Trophoblast cell (in vitro differentiated cells and primary cell): ENCODE measurements around the gene DENND1A.

Source experiments
- DNase-seq, 2 donors: peaks; one replicate each; pipeline ENCODE4 v3.0.0-alpha.2; 2016
- H2AFZ ChIP-seq: 2 replicates; pipeline ENCODE4 v1.6.1; 2013; ENCODE audit warnings: low read length, moderate library complexity, mild to moderate bottlenecking; ENCODE audit not compliant: insufficient read depth, poor library complexity
- H2AK5ac ChIP-seq: 2 replicates; pipeline ENCODE4 v1.6.1; 2013; ENCODE audit warnings: mild to moderate bottlenecking, low read length
- H2BK120ac ChIP-seq: 2 replicates; pipeline ENCODE4 v1.6.1; 2013; ENCODE audit warnings: low read length, mild to moderate bottlenecking, moderate library complexity; ENCODE audit not compliant: insufficient read depth, poor library complexity
- H2BK12ac ChIP-seq: 2 replicates; pipeline ENCODE4 v1.6.1; 2013; ENCODE audit warnings: mild to moderate bottlenecking, low read length, moderate library complexity
- H2BK5ac ChIP-seq: 2 replicates; pipeline ENCODE4 v1.6.1; 2013; ENCODE audit warnings: low read length, low read depth, moderate library complexity, mild to moderate bottlenecking; ENCODE audit not compliant: poor library complexity
- H3K14ac ChIP-seq: 2 replicates; pipeline ENCODE4 v1.6.1; 2013; ENCODE audit warnings: mild to moderate bottlenecking, low read length
- H3K18ac ChIP-seq: 2 replicates; pipeline ENCODE4 v1.6.1; 2013; ENCODE audit warnings: mild to moderate bottlenecking, low read length
- H3K23ac ChIP-seq: 2 replicates; pipeline ENCODE4 v1.6.1; 2013; ENCODE audit warnings: low read length
- H3K27ac ChIP-seq: 2 replicates; pipeline ENCODE4 v1.5.1; 2013; ENCODE audit warnings: low read depth, mild to moderate bottlenecking, inconsistent platforms, low read length, moderate library complexity
- H3K27me3 ChIP-seq: 2 replicates; pipeline ENCODE4 v1.6.1; 2013; ENCODE audit warnings: inconsistent platforms, mild to moderate bottlenecking, low read length, moderate library complexity; ENCODE audit not compliant: insufficient read depth
- H3K36me3 ChIP-seq, 2 experiments: 1 replicate in 1 of 2; 2 replicates in 1 of 2; pipeline ENCODE4 v1.6.1; 2013; ENCODE audit warnings: low read length in 2 of 2, mild to moderate bottlenecking in 2 of 2, moderate library complexity in 1 of 2; ENCODE audit not compliant: insufficient read depth in 2 of 2, control insufficient read depth in 1 of 2
- H3K4ac ChIP-seq: 2 replicates; pipeline ENCODE4 v1.6.1; 2013; ENCODE audit warnings: low read depth, mild to moderate bottlenecking, low read length, moderate library complexity
- H3K4me1 ChIP-seq, 2 experiments: 1 replicate in 1 of 2; 2 replicates in 1 of 2; pipeline ENCODE4 v1.6.1; 2013; ENCODE audit warnings: low read length in 2 of 2, mild to moderate bottlenecking in 2 of 2, moderate library complexity in 1 of 2; ENCODE audit not compliant: insufficient read depth in 2 of 2, control insufficient read depth in 1 of 2
- H3K4me2 ChIP-seq: 2 replicates; pipeline ENCODE4 v1.6.1; 2013; ENCODE audit warnings: inconsistent platforms, mild to moderate bottlenecking, low read length, moderate library complexity
- H3K4me3 ChIP-seq: 2 replicates; pipeline ENCODE4 v1.5.1; 2013; ENCODE audit warnings: mild to moderate bottlenecking, low read depth, low read length, inconsistent platforms
- H3K79me1 ChIP-seq: one replicate; pipeline ENCODE4 v1.6.1; 2013; ENCODE audit warnings: low read length
- H3K79me2 ChIP-seq: 2 replicates; pipeline ENCODE4 v1.6.1; 2013; ENCODE audit warnings: low read length, mild to moderate bottlenecking; ENCODE audit not compliant: control insufficient read depth, insufficient read depth, poor library complexity
- H3K9ac ChIP-seq: 2 replicates; pipeline ENCODE4 v1.6.1; 2013; ENCODE audit warnings: mild to moderate bottlenecking, low read length
- H3K9me3 ChIP-seq: 2 replicates; pipeline ENCODE4 v1.6.1; 2013; ENCODE audit warnings: low read depth, mild to moderate bottlenecking, control low read depth, inconsistent platforms, low read length; ENCODE audit not compliant: insufficient read depth
- H4K12ac ChIP-seq: 2 replicates; pipeline ENCODE4 v1.6.1; 2013; ENCODE audit warnings: low read depth, mild to moderate bottlenecking, low read length, moderate library complexity
- H4K8ac ChIP-seq: 2 replicates; pipeline ENCODE4 v1.6.1; 2013; ENCODE audit warnings: low read depth, mild to moderate bottlenecking, low read length, moderate library complexity
- H4K91ac ChIP-seq: one replicate; pipeline ENCODE4 v1.6.1; 2013; ENCODE audit warnings: low read depth, mild to moderate bottlenecking, low read length, moderate library complexity
- WGBS: extraction: QIAGEN DNeasy Blood & Tissue Kit; methylation state at CpG from one replicate; pipeline ENCODE4 v1.1.7; 2013; ENCODE audit warnings: missing lambda C conversion rate; ENCODE audit not compliant: insufficient read length, insufficient coverage; ENCODE audit errors: extremely low coverage; 5-methylcytosine and 5-hydroxymethylcytosine counted together

Gene DENND1A

GRCh38 chr9:123678878-123679329, 251.0 kb downstream of the DENND1A start:
- Histone ChIP-seq H3K36me3 (no peaks in the 10 kb centered on the region), H2BK12ac (no peak overlapping the region), H3K4me3 (no peak overlapping the region), H3K27ac (no peak overlapping the region), H3K4ac (no peak overlapping the region), H3K9ac (no peak overlapping the region), H3K23ac (no peak overlapping the region), H4K8ac (no peak overlapping the region), H3K9me3 (peaks cover 3% of the 10 kb centered on the region), H2BK5ac (no peak overlapping the region), H3K18ac (no peak overlapping the region), H3K4me1 (no peaks in the 10 kb centered on the region), H2AK5ac (no peak overlapping the region), H3K79me2 (no peaks in the 10 kb centered on the region), H3K4me2 (no peak overlapping the region), H4K12ac (no peak overlapping the region), H3K27me3 (no peaks in the 10 kb centered on the region), H3K14ac (no peak overlapping the region), H2BK120ac (no peak overlapping the region), H2AFZ (no peak overlapping the region), H4K91ac (no peak overlapping the region), H3K79me1 (no peaks in the 10 kb centered on the region)
- no peak for DNase-seq
- no CpG with 5 or more reads among the region's 5 CpGs for WGBS

GRCh38 chr9:123678038-123678877, 251.7 kb downstream of the DENND1A start:
- WGBS: no CpG with 5 or more reads among the region's 15 CpGs
- peaks cover 3% of the 10 kb centered on the region for H3K9me3 ChIP-seq
- no peak overlapping the region for H3K23ac ChIP-seq
- no peaks in the 10 kb centered on the region for H3K79me1 ChIP-seq
- H2BK5ac ChIP-seq: no peak overlapping the region
- H4K8ac ChIP-seq: no peak overlapping the region
- H3K4me3 ChIP-seq: no peak overlapping the region
- H3K4me1 ChIP-seq: no peaks in the 10 kb centered on the region
- H3K9ac ChIP-seq: no peak overlapping the region
- H4K12ac ChIP-seq: no peak overlapping the region
- no peak overlapping the region for H3K4me2 ChIP-seq
- H3K18ac ChIP-seq: no peak overlapping the region
- H3K27me3 ChIP-seq: no peaks in the 10 kb centered on the region
- H2AFZ ChIP-seq: no peak overlapping the region
- no peak overlapping the region for H2BK120ac ChIP-seq
- H2BK12ac ChIP-seq: no peak overlapping the region
- no peak for DNase-seq
- no peaks in the 10 kb centered on the region for H3K79me2 ChIP-seq
- H2AK5ac ChIP-seq: no peak overlapping the region
- H3K4ac ChIP-seq: no peak overlapping the region
- H3K36me3 ChIP-seq: no peaks in the 10 kb centered on the region
- no peak overlapping the region for H3K14ac ChIP-seq
- no peak overlapping the region for H3K27ac ChIP-seq
- no peak overlapping the region for H4K91ac ChIP-seq

GRCh38 chr9:123676869-123677268, 253.1 kb downstream of the DENND1A start:
- no peak overlapping the region for H2BK12ac ChIP-seq
- H3K27ac ChIP-seq: no peak overlapping the region
- DNase-seq: no peak
- H3K27me3 ChIP-seq: no peaks in the 10 kb centered on the region
- no peak overlapping the region for H2AK5ac ChIP-seq
- no peak overlapping the region for H2BK5ac ChIP-seq
- H3K4me3 ChIP-seq: no peak overlapping the region
- no peak overlapping the region for H4K91ac ChIP-seq
- WGBS: no CpG with 5 or more reads among the region's 2 CpGs
- no peak overlapping the region for H2BK120ac ChIP-seq
- H3K79me2 ChIP-seq: no peaks in the 10 kb centered on the region
- H3K4ac ChIP-seq: no peak overlapping the region
- H3K36me3 ChIP-seq: no peaks in the 10 kb centered on the region
- no peaks in the 10 kb centered on the region for H3K79me1 ChIP-seq
- no peak overlapping the region for H4K12ac ChIP-seq
- no peak overlapping the region for H3K18ac ChIP-seq
- no peak overlapping the region for H3K14ac ChIP-seq
- no peak overlapping the region for H4K8ac ChIP-seq
- H3K23ac ChIP-seq: no peak overlapping the region
- H3K4me2 ChIP-seq: no peak overlapping the region
- H2AFZ ChIP-seq: no peak overlapping the region
- H3K4me1 ChIP-seq: no peaks in the 10 kb centered on the region
- no peak overlapping the region for H3K9ac ChIP-seq
- H3K9me3 ChIP-seq: peaks cover 3% of the 10 kb centered on the region

- Histone ChIP-seq H2BK12ac (no peak overlapping the region), H3K27ac (no peak overlapping the region), H3K79me1 (no peaks in the 10 kb centered on the region), H3K36me3 (no peaks in the 10 kb centered on the region), H4K8ac (no peak overlapping the region), H3K4me3 (no peak overlapping the region), H2BK120ac (no peak overlapping the region), H3K14ac (no peak overlapping the region), H3K27me3 (no peaks in the 10 kb centered on the region), H4K12ac (no peak overlapping the region), H3K9ac (no peak overlapping the region), H3K9me3 (no peaks in the 10 kb centered on the region), H2BK5ac (no peak overlapping the region), H4K91ac (no peak overlapping the region), H3K23ac (no peak overlapping the region), H3K4me2 (no peak overlapping the region), H2AFZ (no peak overlapping the region), H3K4me1 (no peaks in the 10 kb centered on the region), H3K4ac (no peak overlapping the region), H3K79me2 (no peaks in the 10 kb centered on the region), H3K18ac (no peak overlapping the region), H2AK5ac (no peak overlapping the region)
- DNase-seq: no peak
- no CpG with 5 or more reads among the region's 3 CpGs for WGBS
Observed at GRCh38 chr9:123669346-123669745, 260.6 kb downstream of the DENND1A start.
